Osteocyte (in vitro differentiated cells): ENCODE measurements around the gene HHLA2. TPM values are rescaled to one million over a fixed set of nuclear protein-coding genes. Genes with fewer than 3 reads are reported as not detected.

ENCODE experiments used
- DNase-seq: peaks from one replicate; pipeline ENCODE4 v3.0.0; 2021; ENCODE audit warnings: mixed read lengths; ENCODE audit not compliant: unreplicated experiment; ENCODE audit errors: extremely low spot score
- H3K27ac Mint-ChIP-seq: one replicate; pipeline ENCODE4 v1.8.0; 2021; ENCODE audit warnings: mild to moderate bottlenecking, mixed read lengths; ENCODE audit not compliant: unreplicated experiment
- H3K27me3 Mint-ChIP-seq: one replicate; pipeline ENCODE4 v1.8.0; 2021; ENCODE audit warnings: mixed read lengths; ENCODE audit not compliant: unreplicated experiment
- H3K36me3 Mint-ChIP-seq: one replicate; pipeline ENCODE4 v1.8.0; 2021; ENCODE audit warnings: mixed read lengths; ENCODE audit not compliant: unreplicated experiment
- H3K4me1 Mint-ChIP-seq: one replicate; pipeline ENCODE4 v1.8.0; 2021; ENCODE audit warnings: mixed read lengths; ENCODE audit not compliant: unreplicated experiment
- H3K4me3 Mint-ChIP-seq: one replicate; pipeline ENCODE4 v1.8.0; 2021; ENCODE audit warnings: mild to moderate bottlenecking, moderate library complexity, mixed read lengths; ENCODE audit not compliant: unreplicated experiment
- H3K9me3 Mint-ChIP-seq: one replicate; pipeline ENCODE4 v1.8.0; 2021; ENCODE audit warnings: mixed read lengths; ENCODE audit not compliant: unreplicated experiment
- total RNA-seq: library from RNA; stranded (reverse); gene quantifications from 2 replicates; pipeline ENCODE4 v1.2.1, GENCODE V29; 2021
- TF ChIP-seq, protein P1 (sequence below): fragments of 200-600 bp; sonication (generic); IDR thresholded peaks from 2 replicates; pipeline ENCODE4 v1.5.0; 2021; ENCODE audit warnings: antibody characterized with exemption, mild to moderate bottlenecking, moderate library complexity

HHLA2 gene
- total RNA-seq, 1 donor from 2014 or later = not detected

DNA sequence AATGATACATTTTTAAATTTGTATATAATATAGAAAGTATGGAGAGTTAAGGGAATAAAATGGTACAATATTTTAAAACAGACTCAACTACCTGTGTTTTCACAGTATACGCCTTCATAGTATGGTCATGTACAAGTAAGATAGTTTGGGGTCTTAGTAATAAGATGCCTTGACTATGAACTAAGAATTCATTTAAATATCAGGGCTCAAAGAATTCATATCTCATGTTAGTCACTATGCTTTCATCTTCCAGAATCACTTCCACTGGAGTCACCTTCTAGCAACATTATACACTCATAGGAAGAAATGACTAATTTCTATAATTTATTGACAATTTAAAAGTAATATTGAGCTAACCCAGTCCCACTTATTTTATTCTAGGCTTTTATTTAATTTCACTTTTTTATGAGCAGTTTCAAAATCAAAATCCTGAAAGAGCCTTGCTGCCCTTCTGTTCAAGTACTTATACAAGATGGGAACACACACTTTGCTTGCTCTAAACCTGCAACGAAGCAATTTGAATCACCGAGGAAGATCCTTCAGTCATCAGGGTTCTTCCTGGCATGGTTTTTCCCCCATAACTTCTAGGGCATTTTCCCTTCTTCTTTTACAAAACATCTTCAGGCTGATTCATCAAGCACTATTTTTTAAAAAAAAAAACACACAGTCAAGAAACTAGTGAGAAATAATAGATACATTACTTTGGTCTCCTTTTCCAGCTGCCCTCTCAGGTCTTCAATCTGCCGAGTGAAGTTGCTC lies 119.9 kb downstream of the HHLA2 start:
- DNase-seq = no peak
- TF ChIP-seq, protein P1, sequence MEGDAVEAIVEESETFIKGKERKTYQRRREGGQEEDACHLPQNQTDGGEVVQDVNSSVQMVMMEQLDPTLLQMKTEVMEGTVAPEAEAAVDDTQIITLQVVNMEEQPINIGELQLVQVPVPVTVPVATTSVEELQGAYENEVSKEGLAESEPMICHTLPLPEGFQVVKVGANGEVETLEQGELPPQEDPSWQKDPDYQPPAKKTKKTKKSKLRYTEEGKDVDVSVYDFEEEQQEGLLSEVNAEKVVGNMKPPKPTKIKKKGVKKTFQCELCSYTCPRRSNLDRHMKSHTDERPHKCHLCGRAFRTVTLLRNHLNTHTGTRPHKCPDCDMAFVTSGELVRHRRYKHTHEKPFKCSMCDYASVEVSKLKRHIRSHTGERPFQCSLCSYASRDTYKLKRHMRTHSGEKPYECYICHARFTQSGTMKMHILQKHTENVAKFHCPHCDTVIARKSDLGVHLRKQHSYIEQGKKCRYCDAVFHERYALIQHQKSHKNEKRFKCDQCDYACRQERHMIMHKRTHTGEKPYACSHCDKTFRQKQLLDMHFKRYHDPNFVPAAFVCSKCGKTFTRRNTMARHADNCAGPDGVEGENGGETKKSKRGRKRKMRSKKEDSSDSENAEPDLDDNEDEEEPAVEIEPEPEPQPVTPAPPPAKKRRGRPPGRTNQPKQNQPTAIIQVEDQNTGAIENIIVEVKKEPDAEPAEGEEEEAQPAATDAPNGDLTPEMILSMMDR = no peak
- Mint-ChIP-seq H3K9me3 (no peaks in the 10 kb centered on the region), H3K27ac (no peak overlapping the region), H3K4me3 (no peak overlapping the region), H3K36me3 (no peaks in the 10 kb centered on the region), H3K27me3 (peaks cover 2% of the 10 kb centered on the region), H3K4me1 (no peaks in the 10 kb centered on the region)

DNA sequence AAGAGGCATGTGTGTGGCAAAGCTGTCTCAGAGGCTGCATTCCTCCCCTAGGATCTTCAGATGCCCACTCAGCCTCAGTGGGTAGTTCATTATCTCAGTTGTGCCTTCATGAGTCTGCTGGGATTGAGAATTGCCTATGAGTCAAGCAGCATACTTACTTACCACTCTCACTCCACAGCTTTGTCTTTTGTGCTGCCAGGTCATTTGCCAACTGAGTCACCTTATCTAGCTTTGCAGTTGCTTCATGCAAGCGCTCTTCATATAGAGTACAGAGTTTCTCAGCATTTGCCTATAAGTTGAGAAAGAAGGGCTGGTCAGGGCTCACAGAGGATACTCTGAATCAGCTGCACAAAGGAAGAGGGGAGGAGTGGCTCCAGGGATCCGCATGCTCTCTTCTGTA lies 124.6 kb downstream of the HHLA2 start:
- Mint-ChIP-seq H3K36me3 (no peaks in the 10 kb centered on the region), H3K9me3 (no peaks in the 10 kb centered on the region), H3K4me1 (no peaks in the 10 kb centered on the region), H3K27ac (no peak overlapping the region), H3K27me3 (no peaks in the 10 kb centered on the region), H3K4me3 (no peak overlapping the region)
- no peak for DNase-seq
- TF ChIP-seq, protein P1 = no peak

Other genes with a start within 250 kb of the HHLA2 start
- gene CD47, start 205.5 kb upstream of the HHLA2 start, total RNA-seq = 44.8 and 51.2 TPM in 2 replicates
- 26.0 and 32.2 TPM in 2 replicates for gene IFT57, start 74.1 kb upstream of the HHLA2 start, total RNA-seq
- 0.05 and 0.08 TPM in 2 replicates for gene MYH15, start 214.0 kb downstream of the HHLA2 start, total RNA-seq